HS-27A (cell line): ENCODE results near the gene TNS3.

Experiments used
- DNase-seq: peaks from one replicate; pipeline ENCODE4 v3.0.0-alpha.2; 2012; ENCODE audit warnings: low read depth, missing footprints

TNS3 gene

DNA sequence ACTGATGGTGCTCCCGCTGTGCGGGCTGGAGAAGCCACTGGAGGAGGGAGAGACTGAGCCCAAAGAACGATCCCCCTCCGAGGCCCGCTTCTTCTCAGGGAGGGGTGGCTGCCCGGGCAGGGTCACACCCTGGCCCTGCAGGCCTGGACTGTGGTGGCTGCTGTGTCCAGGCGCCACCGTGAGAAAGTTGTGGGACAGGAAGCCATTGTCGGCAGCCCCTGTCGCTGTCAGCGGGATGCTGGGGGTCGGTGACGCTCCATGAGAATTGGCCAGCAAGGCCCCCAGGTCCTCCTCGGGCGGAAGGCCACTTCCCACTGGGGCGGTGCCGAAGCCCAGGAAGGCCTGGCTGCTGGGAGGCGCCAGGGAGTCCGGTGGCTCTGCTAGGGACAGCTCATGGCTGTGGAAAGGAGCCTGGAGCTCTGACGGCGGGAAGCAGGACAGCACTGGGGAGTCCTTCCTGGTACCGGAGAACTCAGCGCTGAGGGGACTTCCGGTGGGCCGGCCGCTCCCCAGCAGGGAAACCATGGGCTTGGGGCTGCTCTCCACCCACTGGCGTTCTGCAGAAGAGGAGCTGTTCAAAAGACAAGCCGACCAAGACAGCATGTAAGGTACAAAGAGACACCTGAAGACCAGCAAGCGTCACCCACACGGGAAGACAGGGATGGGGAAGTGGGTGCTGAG, 278.8 kb downstream of the TNS3 start:
- DNase-seq, result no peak

DNA sequence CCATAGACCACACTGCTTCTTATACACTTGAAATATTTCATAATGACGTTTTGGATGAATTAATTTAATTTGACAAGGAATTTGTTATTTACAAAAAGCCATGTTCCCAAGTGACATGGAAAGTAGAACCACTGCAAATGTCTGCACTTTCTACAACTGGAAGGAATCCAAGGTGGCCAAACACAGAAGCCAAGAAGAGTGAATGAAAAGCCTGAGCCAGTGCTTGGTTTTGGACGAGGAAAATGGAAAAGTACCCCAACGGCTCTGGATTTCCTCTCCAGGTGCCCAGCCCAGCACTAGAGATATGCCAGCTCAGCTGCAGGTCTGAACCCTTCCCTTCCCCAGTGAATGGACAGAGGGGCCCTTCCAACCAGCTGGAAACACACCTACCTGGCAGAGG, 279.4 kb downstream of the TNS3 start:
- DNase-seq, result no peak

GRCh38 chr7:47301657-47302295, 280.1 kb downstream of the TNS3 start:
- no peak for DNase-seq

DNA sequence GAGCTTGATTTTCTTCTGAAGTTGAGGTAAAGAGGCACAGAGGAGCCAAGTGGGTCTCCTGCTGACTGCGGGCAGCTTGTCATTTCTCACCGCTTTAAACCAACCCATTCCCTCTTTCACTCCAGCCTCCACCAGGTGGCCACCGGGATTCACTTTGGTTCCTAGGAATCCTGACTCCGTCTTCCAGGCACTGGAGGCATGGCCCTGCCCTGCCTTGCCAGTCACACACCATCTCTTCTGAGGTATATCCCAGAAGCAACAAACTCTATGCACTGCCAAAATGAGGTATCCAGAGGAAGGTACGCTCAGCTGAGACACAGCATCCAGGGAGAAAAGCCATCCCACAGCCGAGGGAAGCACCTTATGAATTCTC, 280.8 kb downstream of the TNS3 start:
- DNase-seq, result no peak

- no peak for DNase-seq
These were observed 281.3 kb downstream of the TNS3 start for GRCh38 chr7:47300472-47301104.

GRCh38 chr7:47299496-47299895, 282.4 kb downstream of the TNS3 start:
- no peak for DNase-seq

DNA sequence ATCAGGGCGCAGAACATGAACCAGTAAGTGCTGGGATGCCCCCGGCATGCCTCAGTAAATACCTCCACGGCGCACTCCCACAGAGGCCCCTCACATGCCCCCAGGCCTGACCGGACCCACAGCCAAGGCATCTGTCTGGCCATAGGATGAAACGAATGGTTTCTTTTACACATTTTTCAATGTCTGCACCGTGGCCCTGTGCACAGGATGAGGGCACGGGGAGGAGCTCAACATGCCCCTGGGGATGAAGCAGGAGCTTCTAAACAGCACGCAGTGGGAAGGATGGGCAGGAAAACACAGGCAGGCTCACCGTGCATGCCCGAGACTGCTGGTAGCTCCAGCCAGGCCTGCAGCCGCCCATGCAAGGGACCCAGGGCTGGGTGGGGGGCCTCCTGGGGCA, 283.3 kb downstream of the TNS3 start:
- no peak for DNase-seq

- DNase-seq, result no peak
These were observed 284.8 kb downstream of the TNS3 start for GRCh38 chr7:47297120-47297519.

GRCh38 chr7:47295606-47296005, 286.3 kb downstream of the TNS3 start:
- DNase-seq, result no peak

DNA sequence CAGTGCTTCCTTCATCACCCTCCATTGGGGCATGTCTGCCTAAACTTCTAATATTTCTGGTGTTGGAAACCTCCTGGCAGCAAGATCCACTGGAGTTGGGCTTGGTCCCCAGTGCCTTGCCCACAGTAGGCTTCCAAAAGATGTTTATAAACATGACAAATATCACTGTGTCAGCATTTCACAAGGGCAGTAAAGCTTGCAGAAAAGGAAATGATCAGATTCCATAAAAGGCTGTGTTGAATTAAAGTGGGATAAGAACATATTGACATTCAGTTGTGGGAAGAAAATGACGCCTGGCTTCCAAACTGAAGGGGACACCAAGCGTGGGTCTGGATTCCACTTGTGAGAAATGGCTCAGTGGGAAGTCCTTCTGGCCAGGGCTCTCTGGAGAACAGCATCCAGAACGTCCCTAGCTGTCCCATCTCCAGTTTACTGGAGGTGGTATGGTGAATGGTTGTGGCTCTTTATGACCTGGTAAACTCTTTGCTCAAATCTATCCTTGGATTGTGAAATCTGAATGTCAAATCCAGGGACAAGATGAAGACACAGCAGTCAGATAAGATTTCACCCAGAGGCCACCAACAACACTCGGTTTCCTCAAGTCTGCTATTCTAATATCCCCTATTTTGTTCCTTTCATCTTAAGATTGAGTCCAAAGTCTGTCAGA, 287.2 kb downstream of the TNS3 start:
- no peak for DNase-seq

DNA sequence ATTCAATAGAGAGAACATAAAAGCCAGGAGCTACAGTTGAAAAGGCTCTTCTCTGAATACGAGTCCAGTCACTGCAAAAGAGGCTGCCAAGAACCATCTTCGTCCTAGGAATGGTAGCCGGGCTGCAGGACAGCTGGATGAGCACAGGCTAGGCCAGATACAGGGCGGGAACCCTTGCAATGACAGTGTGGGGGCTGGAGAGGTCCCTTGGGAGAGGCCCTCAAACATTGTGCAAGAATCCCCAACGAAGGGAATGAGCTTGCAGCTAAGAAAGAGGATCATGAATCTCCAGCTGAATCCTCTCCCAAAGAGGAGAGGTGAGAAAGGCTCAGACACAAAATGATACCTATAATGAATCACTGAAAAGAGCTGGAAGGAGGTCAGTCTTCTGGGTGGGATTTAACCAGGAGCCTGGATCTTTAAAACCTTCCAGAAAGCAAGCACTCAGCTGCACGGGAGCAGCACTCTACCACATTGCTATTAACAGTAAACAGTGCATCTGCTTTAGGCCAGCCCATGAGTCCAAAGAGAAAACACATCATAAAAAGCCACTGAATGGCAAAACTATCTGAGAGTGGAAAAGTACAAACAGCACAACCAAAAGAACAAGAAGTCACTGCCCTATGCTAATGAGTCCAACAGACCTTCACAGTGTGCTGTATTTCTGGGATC, 287.9 kb downstream of the TNS3 start:
- DNase-seq, result no peak

GRCh38 chr7:47292832-47293309, 289.0 kb downstream of the TNS3 start:
- no peak for DNase-seq

- DNase-seq, result peak; percentile 66
These were observed 290.3 kb downstream of the TNS3 start for GRCh38 chr7:47291461-47292081.

DNA sequence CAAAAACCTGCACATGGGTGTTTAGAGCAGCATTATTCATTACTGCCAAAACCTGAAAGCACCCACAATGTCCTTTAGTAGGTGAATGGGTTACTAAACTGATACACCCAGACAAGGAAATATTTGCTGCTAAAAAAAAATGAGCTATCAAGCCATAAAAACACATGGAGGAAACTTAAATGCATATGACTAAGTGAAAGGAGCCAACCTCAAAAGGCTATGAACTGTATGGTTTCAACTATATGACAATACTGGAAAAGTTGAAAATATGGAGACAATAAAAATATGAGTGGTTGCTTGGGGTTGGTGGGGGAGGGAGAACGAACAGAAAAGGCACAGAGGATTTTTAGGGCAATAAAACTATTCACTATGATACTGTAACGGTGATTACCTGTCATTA, 291.0 kb downstream of the TNS3 start:
- no peak for DNase-seq

DNA sequence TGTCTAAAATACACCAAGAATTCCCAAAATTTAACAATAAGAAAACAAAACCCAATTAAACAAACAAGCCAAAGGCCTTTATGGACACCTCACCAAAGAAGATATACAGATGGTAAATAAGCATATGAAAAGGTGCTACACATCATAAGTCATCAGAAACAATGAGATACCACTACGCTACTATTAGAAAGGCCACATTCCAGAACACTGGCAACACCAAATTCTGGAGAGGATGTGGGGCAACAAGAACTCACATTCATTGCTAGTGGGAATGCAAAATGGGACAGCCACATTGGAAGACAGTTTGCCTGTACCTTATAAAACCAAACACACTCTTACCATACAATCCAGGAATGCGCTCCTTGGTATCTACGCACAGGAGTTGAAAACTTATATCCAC, 291.4 kb downstream of the TNS3 start:
- no peak for DNase-seq

GRCh38 chr7:47288060-47288459, 293.9 kb downstream of the TNS3 start:
- DNase-seq, result no peak

DNA sequence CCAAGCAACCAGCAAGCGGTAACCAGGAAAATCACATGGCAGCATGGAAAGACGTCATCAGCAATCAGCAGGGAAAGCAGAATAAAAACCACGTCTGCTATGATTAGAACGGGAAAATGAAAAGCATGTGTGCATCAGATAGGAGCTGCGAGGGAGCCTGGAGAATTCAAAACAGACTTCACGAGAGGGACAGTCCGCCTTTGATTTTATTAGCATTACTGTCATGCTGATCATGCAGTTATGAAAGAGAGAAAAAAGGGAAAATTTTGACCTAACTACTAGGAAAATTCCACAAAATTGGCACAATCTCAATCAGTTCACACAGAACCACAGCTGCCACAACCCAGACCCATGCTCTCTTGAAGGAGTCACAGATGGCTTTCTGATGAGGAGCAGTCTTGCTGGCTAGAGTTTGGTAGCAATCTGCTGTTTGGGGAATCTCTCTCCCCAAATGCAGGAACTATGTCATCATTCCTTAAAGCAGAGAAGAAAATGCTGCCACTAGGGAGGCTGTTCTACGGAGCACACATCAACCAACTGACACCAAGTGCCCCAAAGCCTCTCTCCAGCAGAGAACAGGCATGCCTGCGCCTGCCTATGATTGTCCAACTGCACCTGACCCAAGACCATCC, 295.9 kb downstream of the TNS3 start:
- DNase-seq, result no peak

GRCh38 chr7:47284691-47285635, 296.9 kb downstream of the TNS3 start:
- no peak for DNase-seq

DNA sequence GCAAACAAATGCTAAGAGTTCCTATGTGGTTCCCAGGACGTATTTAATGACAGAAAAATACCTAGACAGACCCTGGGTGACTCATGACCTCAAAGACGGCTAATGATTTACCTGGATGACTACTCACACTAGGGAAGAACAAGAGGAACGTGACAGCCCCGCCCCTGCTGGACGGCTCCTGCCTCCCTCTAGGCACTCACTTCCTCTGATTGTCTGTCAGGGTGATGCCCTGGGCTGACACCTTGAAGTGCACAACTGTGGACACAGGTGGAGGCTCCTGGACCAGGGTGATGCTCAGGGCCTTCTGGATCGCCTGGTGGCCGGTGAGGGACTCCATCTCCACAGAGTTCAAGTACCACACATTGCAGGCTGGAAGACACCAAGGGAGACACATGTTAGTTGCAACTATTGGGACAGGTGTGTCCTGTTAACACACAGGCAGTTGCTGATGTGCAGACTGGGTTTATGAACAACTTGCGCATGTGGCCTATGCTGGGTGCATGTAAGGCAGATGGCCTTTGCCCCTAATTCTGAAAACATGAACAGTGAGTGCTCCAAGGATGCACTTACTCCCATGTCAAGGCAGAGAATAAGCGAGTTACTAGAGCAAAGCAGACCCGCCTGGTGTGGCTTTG, 298.3 kb downstream of the TNS3 start:
- DNase-seq, result no peak
